LHCN-M2 (cell line): ENCODE data around the gene MYO10. TPM values are rescaled to one million over a fixed set of nuclear protein-coding genes. Genes with fewer than 3 reads are reported as not detected.
"Not testable (repeated sequence)": the region's sequence is repeated elsewhere in the genome, so short reads cannot be mapped to it uniquely, and the experiment has no call there.

Experiments used
- DNase-seq: peaks from one replicate; pipeline ENCODE4 v3.0.0-alpha.2; 2012; ENCODE audit warnings: low read depth
- total RNA-seq: library from RNA; depleted of rRNA; stranded (reverse); fragments of >200 nt; gene quantifications from 2 replicates; pipeline ENCODE4 v1.2.3, GENCODE V29; 2014

MYO10 gene
- total RNA-seq, 1 experiment from 2014 or later, result 29.8 TPM

DNA sequence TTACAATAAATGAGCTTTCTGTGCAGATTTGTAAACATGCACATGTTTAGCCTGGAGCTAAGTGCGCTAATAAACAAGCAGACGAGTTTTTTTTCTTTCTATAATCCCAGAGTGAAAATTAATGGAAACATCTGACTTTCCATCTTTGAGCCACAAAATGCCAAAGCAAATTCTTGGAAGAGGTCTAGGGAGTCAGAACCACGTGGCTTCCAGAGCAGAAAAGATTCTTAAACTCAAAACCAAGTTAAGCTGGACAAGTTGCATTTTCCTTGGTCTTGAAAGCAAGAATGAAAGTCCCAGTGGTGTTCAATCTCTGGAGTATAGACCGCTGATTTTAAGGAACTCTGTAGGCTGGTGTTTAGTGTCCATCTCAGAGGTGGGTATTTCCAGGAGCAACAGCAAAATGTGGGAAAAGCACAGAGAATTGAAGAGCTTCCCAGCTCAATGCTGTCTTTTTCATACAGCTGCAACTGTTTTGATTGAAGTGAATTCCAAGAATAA lies 71.4 kb downstream of the MYO10 start:
- peak; percentile 24 for DNase-seq

DNA sequence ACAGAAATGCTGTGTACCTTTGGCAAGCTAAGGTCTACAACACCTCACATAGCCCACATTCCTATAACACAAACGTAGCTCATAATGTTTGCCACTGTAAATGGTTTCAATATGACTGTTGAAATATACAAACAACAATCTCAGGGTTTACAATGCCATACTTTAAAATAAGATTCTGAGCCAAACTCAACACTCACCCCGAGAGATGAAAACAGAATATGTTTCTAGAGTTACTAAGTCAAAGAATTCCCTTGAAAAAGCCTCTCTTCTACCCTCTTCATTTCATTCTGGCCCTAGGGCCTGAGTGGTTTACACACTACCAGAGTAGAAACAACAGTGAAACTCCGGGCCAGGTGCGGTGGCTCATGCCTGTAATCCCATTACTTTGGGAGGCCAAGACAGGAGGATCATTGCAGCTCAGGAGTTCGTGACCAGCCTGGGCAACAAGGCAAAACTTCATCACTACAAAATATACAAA lies 72.6 kb downstream of the MYO10 start:
- DNase-seq, result no peak

DNA sequence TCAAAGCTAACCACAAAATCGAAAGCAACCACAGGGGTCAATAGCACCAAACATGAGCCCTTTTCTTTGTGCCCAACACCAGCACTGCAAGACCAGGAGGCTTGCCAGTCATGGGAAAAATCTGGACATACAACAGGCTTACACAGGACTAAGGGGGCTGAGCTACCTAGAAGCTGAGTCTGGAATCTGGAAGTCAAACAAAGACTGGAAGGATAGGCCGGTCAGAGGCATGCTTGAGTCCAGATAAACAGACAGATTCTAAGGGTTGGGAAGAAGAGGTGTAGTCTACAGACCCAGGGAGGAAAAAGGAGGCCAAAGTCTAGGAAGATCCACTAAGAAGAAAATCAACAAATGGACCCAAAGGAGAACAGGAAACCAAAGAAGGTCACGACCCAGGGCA lies 73.3 kb downstream of the MYO10 start:
- DNase-seq, result peak; percentile 19

DNA sequence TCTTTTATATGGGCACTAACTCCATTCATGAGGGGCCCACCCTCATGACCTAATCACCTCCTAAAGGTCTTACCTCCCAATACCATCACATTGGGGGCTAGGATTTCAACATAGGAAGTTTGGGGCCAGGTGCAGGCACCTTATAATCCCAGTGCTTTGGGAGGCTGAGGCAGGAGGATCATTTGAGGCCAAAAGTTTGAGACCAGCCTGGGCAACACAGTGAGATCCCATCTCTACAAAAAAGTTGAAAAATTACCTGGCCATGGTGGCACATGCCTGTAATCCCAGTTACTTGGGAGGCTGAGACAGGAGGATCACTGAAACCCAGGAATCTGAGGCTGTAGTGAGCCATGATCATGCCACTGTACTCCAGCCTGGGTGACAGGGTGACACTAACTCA lies 76.7 kb downstream of the MYO10 start:
- DNase-seq, result no peak

DNA sequence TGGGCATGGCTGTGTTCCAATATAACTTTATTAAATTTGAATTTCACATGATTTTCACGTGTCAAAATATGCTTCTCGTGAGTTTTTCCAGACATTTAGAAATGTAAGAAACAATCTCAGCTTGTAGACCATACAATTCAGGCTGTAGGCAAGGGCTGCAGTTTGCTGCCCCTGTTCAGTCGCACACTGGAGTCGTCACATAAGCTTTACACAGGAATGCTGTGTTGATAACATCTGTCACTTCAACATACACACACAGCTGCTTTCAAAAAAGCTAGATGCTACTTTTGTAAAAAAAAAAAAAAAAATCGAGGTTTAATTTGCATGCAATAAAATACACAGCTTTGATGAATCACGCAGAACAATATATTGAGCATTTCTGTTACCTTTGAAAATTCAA lies 77.9 kb downstream of the MYO10 start:
- no peak for DNase-seq

DNA sequence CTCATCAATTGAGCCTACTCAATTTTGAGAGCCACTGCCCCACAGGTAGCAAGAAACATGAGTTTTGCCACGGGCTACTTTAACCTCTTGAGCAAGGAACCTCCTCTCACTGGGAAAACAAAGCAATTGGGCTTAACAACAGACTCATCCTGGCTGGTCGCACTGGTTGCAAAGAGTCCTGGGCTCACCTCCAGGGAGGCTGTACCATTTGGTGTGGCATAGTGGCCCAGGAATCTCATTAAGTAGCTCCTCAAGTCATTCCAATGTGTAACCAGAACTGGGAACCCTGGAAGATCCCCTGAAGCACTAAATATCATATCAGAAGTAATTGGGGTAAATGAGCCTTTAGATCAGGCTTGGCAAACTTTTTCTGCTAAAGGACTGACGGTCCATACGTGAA lies 78.5 kb downstream of the MYO10 start:
- no peak for DNase-seq

DNA sequence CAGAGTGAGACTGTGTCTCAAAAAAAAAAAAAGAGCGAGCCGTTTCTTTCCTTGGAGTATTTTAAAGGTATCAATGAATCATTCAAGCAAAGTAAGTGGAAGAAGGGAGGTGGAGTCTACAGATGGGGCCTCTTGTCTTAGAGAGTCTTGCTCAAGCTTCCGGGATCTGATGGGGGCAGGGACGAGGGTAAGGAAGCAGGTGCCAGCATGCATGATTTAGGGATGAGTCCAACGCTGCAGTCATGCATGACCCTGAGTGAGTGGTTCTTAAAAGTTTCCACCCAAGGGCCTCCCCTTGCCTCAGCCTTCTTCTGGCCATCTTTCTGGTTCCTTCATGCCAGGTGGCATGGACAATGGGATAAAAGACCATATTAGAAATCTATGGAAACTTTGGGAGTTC lies 79.6 kb downstream of the MYO10 start:
- DNase-seq, result peak; percentile 85

DNA sequence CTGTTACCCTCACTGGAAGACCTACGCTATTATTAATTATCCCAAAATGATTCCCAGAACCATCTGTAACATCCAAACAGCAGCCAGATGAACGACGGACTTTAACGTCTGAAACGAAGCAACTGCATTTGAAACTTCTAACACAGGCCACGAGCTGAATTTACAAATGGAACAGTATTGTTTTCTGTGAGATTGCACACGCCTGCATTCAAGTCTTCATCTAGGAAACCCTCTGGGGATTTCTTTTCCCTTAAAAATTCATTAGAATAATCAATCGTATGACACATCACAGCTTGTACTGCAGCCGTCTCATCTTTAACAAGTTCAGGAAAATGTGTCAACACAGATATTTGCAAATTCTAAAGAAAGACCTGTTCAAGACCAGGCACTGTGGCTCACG lies 80.2 kb downstream of the MYO10 start:
- no peak for DNase-seq

DNA sequence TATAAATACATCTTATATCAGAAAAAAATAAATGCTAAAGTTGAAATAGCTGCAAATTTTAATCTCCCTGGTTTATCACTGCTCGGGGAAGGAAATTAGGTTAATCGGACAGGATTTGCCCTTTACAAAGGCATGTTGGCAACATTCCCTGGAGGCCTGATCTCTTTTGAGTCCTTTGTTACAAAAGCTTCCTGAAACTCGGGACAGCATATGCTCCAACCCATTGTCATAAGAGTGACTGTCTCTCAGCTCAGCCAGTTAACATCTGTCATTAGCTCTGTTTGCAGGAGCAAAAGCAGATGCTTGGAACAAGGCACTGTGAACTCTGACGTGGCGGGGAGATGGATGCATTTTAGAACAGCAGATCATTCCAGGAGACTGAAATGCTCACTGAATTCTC lies 80.6 kb downstream of the MYO10 start:
- DNase-seq, result peak; percentile 32

DNA sequence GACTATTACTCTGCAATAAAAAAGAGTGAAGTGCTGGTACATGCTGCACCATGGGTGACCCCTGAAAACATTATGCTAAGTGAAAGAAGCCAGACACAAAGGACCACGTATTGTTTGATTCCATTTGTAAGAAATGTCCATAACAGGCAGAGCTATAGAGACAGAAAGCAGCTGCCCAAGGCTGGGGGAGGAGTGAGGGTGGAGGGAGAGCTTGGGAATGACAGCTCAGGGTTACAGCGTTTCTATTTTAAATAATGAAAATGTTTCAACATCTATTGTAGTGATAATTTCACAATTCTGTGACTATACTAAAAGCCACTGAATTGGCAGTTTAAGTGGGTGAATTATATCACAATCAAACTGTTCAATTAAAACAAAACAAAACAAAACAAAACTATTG lies 81.7 kb downstream of the MYO10 start:
- peak; percentile 33 for DNase-seq

DNA sequence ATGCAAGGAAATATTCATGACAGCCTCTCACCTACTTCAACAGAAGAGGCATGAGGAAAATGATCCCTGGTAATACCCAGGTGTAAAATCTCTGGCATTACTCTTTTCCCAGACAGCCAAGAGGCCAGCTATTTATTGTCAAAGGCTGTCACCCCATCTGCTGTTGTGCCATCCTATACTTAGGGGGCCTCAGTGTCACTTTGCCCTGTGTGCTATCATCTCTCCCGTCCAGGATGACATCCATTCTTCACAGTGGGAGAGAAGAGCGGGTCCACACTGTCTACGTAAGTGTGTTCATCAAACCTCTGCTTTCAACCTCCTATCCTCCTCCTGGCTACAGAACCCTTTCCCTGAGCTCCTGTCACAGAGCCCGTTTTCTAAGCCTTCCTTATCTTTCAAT lies 82.6 kb downstream of the MYO10 start:
- DNase-seq, result no peak

DNA sequence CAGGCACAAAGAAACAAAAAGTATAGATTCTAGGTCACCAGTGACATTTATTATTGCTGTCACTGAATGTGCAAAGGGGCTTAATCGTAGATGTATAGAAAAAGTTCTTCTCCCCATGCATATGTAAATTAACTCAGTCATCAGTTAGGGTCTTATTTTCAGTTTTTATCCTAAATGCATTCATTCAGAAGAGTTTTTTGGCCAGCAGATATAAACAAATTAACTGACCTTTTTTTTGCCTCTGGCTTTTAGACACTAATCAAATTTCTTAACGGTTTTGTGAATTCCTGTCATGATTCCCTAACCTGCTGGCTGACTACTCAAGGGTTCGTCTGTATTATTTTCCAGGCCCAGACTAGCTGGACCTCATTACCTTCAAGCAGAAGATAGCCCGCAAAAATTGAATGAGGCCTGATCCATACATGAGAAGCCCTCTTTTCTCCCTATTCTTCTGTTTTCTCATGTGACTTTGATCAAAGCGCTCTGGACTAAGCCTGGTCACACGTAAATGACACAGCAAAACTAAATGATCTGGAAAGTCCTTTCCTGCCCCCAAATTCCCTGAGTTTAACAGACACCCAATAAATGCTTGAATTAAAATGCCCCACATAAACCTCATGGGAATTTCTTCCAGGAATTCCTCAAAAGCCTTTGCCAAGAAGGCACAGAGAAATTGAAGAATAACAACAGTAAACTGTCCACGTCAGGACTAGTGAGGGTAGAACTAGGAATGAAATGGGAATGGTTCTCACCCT lies 83.7 kb downstream of the MYO10 start:
- no peak for DNase-seq

DNA sequence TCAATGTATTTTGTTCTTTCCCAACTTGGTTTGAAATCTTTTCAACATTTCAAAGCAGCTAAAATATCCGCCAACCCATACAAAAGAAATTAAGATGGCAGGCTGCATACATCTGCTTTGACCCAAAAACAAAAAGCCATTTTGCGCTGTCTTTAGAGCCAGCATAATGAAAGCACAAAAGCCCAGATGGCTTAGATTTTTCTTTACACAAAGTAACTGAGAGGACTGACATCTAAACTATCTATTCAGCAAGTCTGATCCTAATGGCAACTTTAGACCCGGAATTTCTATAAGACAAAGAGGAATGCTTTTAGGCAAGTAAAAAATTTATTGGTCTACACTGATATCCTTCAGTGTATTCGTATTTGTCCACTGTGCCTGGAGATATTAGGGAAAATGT lies 86.3 kb downstream of the MYO10 start:
- DNase-seq, result no peak

DNA sequence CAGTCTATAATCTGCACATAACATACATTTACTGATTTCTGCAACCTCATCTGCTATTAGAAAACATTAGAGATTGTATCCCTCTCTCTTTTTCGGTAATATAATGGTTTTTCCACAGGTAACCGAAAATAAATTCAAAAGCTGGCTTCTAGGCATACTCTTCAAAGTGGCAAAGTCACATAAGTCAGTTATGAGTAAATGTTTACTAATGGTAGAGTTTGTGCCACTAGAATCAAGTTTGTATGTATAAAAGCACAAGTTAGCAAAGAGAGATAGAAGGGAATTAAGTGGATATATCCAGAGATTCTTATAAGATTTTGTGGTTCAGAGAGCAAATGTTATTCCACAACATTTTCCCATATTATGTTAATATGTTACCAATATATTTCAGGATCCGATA lies 86.9 kb downstream of the MYO10 start:
- no peak for DNase-seq

DNA sequence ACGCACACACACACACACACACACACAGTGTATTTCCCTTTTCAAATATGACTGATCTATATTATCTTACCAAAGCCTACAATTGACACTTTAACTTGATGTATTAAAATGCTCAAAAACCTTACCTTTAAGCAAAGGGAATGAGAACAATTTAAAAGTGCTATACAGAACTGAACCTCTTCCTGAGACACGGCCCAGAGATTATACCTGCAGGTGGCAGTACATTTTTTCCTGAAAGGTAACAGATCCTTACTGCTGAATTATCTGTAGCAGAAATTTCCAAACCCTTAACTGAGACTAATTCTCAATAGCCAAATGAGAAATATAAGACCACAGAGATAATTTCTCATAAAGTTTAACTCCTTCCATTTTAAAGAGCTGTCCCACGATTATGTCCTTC lies 91.1 kb downstream of the MYO10 start:
- DNase-seq, result no peak

DNA sequence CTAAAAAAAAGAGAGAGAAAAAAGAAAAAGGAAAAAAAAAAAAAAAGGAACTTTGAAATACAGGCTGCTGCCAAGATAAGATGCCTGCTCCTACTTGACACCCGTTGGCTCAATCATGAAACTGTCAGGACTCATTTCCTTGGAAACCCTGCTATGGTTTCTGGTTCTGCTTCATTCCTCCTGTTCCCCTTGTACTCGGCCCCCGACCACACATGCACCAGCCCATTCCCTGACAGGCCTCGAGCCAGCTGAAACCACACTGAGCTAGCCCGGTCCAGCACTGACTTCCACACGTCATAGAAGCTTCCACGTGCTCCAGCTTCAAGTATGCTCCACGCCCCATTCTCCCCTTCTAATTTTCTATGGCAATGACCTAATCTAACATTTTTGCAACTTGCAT lies 93.2 kb downstream of the MYO10 start:
- no peak for DNase-seq

DNA sequence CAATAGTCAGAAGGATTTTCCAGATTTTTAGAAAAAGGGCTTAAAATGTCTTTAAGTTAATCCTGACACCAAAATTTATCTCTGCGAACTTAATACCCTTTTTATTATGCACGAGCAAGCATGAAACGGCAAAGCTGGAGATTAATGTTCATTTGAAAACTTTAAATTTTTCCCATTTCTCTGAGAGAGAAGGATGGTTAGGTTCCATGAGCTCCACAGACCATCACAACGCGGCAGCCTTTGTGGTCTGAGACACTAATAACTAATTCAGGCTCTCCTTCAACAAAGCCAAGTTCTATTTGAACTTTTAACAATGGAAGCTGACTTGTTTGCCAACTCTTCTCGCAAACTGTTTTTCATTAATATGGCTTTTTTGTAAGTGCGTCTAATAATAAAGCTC lies 94.7 kb downstream of the MYO10 start:
- DNase-seq, result no peak

DNA sequence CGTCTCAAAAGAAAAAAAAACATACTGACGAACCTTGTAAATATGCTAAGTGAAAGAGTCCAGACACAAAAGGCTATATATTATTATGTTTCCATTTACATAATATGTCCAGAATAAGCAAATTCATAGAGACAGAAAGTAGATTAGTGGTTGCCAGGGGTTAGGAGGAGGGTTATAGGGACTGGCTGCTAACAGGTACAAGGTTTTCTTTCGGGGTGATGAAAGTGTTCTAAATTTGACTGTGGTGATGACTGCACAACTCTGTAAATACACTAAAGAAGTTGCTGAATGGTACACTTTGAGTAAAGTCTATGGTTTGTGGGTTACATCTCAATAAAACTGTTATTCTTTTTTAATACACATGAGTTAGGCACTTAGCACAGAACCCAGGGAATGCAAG lies 98.8 kb downstream of the MYO10 start:
- DNase-seq, result no peak

DNA sequence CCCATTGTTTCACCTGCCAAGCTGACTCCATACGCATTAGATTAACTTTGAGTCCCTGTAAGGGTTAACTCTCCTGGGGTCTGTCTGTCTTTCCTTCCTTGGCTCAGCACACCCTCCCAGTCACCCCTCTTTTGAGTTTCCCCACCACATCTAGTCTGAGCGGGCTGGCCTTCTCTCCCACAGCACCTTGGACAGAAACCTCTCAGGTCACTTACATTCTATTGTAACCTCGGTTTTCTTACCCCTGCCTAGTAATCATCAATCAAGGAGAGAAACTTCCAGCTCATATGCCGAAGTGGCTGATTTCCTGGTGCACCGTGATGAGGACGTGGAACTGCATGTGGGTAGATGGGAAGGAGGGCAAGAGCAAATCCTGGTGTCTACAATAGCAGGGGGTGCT lies 102.1 kb downstream of the MYO10 start:
- no peak for DNase-seq

DNA sequence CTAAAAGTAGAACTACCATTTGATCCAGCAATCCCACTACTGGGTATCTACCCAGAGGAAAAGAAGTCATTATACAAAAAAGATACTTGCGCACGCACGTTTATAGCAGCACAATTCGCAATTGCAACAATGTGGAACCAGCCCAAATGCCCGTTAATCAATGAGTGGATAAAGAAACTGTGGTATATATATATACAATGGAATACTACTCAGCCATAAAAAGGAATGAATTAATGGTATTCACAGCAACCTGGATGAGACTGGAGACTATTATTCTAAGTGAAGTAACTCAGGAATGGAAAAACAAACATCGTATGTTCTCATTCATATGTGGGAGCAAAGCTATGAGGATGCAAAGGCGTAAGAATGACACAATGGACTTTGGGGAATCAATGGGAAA lies 104.8 kb downstream of the MYO10 start:
- DNase-seq, result not testable (repeated sequence)

DNA sequence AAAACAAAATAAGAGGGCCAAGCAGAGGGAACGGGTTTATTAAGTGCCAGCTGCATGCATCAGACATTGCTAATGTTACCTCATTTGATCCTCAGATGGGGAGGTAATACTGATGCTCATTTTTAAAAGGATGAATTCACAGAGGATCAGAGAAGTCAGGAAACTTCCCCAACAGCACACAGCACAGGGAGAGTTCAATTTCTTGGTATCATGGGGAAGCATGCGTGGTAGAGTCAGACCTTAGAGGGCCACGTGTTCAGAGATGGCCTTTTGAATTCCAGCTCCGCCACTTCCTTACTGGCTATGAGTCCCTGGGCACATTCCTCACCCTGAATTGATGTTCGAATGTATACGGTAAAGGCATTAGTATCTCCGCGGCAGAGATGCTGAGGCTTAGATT lies 108.3 kb downstream of the MYO10 start:
- no peak for DNase-seq

DNA sequence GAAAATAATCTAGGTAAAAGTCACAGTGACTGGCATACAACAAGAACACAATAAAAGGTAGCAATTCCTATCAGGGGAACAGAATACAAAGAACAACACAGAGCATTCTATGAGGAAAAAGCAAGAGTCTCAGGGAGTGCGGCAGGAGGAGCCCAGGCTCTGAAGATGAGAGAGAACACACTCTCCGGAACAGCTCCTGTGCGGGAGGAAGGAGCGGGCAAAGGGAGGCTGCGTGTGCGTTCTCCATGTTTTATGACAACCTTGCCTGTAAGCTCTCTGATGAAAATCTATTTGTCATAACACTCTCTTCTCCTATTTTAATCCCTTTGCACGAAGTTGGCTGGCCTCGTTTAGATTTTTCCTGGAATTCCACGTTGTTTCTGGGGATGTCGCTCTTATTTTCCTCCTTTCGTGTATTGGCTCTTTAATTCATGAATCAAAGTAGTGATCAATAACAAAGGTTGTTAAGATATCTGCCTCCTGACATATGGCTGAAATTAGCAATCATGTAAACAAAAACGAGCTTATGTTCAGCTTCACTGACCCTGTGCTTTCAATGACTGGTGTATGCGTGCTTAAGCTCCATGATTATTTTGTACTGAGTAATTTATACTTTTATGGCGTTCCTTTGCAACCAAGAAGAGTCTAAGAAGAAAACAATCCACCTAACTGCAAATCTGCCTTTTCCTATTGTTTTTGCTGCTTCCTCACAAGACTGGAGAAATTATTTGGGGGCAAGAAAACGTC lies 109.5 kb downstream of the MYO10 start:
- DNase-seq, result no peak
